ENCODE results near the gene PLA2G3.

PLA2G3 gene

DNA sequence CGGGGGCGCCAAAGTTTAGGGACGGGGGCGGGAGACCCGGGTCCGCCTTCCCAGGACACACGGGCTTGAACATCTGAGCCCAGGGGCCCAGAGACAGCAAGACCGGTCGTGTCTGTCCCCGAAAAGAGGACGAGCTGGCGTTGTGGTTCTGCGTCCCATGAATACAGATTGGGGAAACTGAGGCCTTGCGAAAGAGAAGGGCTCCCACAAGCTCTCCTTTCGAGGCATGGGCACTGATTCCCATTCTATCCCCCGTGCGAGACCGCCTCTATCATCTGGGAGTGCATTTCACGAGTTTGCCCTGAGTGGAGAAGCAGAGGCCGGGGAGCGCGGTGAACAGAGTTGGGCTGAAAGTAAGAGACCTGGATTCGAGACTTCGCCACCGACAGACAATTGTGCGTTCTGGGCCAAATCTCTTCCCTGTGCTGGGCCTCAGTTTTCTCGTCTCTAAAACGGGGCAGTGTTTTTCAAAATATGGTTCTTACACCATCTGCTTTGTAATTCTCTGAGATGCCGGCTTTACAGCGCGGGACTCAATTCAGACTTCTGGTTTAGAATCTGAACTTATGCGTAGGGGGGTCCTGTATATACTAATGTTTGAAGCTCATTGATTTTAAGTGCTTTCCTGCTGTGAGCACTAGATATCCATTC lies 20.1 kb upstream of the PLA2G3 start:
- Mint-ChIP-seq H3K4me1 (ENCODE audit: low read depth) (peaks cover 28% of the 10 kb centered on the region), H3K9me3 (no peaks in the 10 kb centered on the region), H3K36me3 (ENCODE audit: low read depth) (peaks cover 6% of the 10 kb centered on the region), H3K27ac (peak overlapping the region; percentile 98), H3K27me3 (ENCODE audit: low read depth) (peaks cover 13% of the 10 kb centered on the region), H3K4me3 (peak overlapping the region; percentile 100)

DNA sequence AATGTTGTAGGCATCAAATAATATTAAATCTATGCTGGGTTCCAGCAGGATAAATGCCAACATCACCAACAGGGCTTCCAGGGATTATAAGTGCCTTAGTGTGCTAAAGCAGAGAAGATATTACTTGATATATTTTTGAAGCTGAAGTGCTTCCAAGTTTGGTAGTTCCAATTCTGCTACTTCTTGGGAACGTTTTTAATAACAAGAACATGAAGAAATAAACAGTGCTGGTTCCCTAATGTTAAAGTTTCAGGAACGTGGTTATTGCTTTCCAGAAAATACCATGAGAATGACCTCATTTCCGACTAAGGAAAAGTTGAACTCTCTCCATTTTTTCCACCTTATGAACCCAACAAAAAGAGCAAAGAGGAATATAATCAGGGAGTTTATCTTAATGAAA lies 15.1 kb upstream of the PLA2G3 start:
- H3K9me3 Mint-ChIP-seq, result no peaks in the 10 kb centered on the region
- H3K27me3 Mint-ChIP-seq (ENCODE audit: low read depth), result peaks cover 13% of the 10 kb centered on the region
- no peak overlapping the region for H3K27ac Mint-ChIP-seq
- peaks cover 7% of the 10 kb centered on the region for H3K4me1 Mint-ChIP-seq (ENCODE audit: low read depth)
- no peak overlapping the region for H3K4me3 Mint-ChIP-seq
- peaks cover 2% of the 10 kb centered on the region for H3K36me3 Mint-ChIP-seq (ENCODE audit: low read depth)

GRCh38 chr22:31154975-31155374 lies 14.7 kb upstream of the PLA2G3 start:
- Mint-ChIP-seq H3K4me1 (ENCODE audit: low read depth) (peaks cover 6% of the 10 kb centered on the region), H3K36me3 (ENCODE audit: low read depth) (peaks cover under 1% of the 10 kb centered on the region), H3K27ac (no peak overlapping the region), H3K9me3 (no peaks in the 10 kb centered on the region), H3K4me3 (no peak overlapping the region), H3K27me3 (ENCODE audit: low read depth) (peaks cover 13% of the 10 kb centered on the region)

- H3K27ac Mint-ChIP-seq, result no peak overlapping the region
- no peaks in the 10 kb centered on the region for H3K9me3 Mint-ChIP-seq
Measured at GRCh38 chr22:31153357-31153756, 13.0 kb upstream of the PLA2G3 start.

DNA sequence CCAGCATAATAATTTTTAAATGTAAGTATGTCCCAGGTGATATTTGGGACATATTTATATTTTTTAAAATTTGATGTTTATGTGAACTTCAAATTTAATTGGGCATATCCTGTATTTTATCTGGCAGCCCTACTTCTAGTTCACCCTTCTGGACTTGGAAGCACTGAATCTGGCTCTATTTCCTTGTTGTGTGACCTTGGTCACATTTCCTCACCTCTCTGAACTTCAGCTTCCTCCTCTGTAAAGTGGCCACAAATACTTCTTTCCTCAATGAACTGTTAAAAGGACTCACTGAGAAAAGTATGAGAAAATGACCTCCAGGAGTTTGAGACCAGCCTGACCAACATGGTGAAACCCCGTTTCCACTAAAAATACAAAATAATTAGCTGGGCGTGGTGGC lies 11.6 kb upstream of the PLA2G3 start:
- H3K4me1 Mint-ChIP-seq (ENCODE audit: low read depth), result no peaks in the 10 kb centered on the region
- no peak overlapping the region for H3K4me3 Mint-ChIP-seq
- H3K27me3 Mint-ChIP-seq (ENCODE audit: low read depth), result peaks cover 3% of the 10 kb centered on the region
- H3K27ac Mint-ChIP-seq, result no peak overlapping the region
- peaks cover 3% of the 10 kb centered on the region for H3K9me3 Mint-ChIP-seq
- no peaks in the 10 kb centered on the region for H3K36me3 Mint-ChIP-seq (ENCODE audit: low read depth)

More at GRCh38 chr22:31153357-31153756, 13.0 kb upstream of the PLA2G3 start:
- peaks cover 3% of the 10 kb centered on the region for H3K27me3 Mint-ChIP-seq (ENCODE audit: low read depth)
- H3K36me3 Mint-ChIP-seq (ENCODE audit: low read depth), result no peaks in the 10 kb centered on the region
- H3K4me3 Mint-ChIP-seq, result no peak overlapping the region
- H3K4me1 Mint-ChIP-seq (ENCODE audit: low read depth), result no peaks in the 10 kb centered on the region

DNA sequence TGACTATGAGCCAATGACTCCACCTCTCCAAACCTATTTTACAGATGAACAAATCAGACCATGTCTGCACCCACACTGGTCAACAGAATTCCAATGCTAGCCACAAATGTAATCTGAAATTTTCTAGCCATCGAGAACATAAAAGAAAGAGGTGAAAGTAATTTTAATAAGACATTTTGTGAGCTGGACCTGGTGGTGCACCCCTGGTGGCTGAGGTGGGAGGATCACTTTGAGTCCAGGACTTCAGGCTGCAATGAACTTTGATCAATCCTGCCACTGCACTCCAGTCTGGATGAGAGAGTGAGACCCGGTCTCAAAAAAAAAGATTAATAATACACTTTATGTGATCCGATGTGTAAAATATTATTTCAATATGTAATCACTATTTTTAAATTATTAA lies 10.3 kb upstream of the PLA2G3 start:
- H3K4me3 Mint-ChIP-seq, result no peak overlapping the region
- H3K36me3 Mint-ChIP-seq (ENCODE audit: low read depth), result no peaks in the 10 kb centered on the region
- peaks cover 2% of the 10 kb centered on the region for H3K27me3 Mint-ChIP-seq (ENCODE audit: low read depth)
- H3K27ac Mint-ChIP-seq, result no peak overlapping the region
- no peaks in the 10 kb centered on the region for H3K4me1 Mint-ChIP-seq (ENCODE audit: low read depth)
- peaks cover 3% of the 10 kb centered on the region for H3K9me3 Mint-ChIP-seq

DNA sequence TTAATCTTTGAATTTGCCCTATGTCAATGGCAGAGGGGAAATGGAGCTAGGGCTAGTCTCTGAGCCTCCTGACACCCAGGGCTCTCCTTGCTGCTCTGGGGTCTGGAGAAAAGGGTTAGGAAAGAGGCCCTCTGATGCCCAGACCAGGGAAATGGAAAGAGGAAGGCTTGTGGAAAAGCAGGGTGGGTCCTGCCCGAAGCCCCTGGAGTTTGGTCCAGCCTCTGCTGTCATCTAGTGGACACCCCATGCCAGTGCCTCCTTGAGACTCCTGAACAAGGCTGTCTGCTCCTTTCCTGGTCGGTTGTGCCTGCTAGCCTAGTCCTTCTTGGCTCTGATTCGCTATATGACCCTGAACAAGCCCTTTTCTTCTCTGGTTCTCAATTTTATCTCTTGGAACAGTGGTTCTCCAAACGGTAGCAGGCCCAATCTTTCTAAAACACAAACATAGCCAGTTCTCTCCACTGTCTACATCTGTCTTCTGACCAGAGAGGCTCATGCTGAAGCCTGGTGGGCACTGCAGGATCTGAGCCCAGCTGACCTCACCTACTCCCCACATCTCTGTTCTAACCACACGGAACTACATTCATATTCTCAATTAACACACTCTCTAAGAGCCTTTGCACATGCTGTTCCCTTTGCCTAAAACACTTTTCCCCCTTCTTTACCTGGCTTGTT lies 8.8 kb upstream of the PLA2G3 start:
- Mint-ChIP-seq H3K9me3 (peaks cover 3% of the 10 kb centered on the region), H3K4me1 (ENCODE audit: low read depth) (peaks cover 3% of the 10 kb centered on the region), H3K4me3 (no peak overlapping the region), H3K27ac (no peak overlapping the region), H3K27me3 (ENCODE audit: low read depth) (no peaks in the 10 kb centered on the region), H3K36me3 (ENCODE audit: low read depth) (no peaks in the 10 kb centered on the region)

- H3K9me3 Mint-ChIP-seq, result peaks cover 3% of the 10 kb centered on the region
- H3K36me3 Mint-ChIP-seq (ENCODE audit: low read depth), result no peaks in the 10 kb centered on the region
- peaks cover 8% of the 10 kb centered on the region for H3K4me1 Mint-ChIP-seq (ENCODE audit: low read depth)
- no peak overlapping the region for H3K4me3 Mint-ChIP-seq
- no peak overlapping the region for H3K27ac Mint-ChIP-seq
- no peaks in the 10 kb centered on the region for H3K27me3 Mint-ChIP-seq (ENCODE audit: low read depth)
Measured at GRCh38 chr22:31148488-31148887, 8.2 kb upstream of the PLA2G3 start.

DNA sequence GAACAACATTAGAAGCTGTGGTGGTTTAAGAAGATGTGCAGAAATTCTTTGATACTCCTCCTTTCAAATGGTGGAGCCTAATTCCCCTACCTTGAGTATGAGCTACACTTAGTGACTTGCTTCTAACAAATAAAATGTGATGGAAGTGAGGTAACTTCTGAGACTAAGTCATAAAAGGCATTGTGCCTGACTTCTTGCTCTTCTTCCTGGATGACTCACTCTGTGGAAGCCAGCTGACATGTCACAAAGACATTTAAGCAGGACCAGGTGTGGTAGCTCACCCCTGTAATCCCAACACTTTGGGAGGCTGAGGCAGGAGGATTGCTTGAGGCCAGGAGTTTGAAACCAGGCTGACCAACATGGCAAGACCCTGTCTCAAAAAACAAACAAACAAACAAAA lies 3.9 kb upstream of the PLA2G3 start:
- peaks cover 11% of the 10 kb centered on the region for H3K4me1 Mint-ChIP-seq (ENCODE audit: low read depth)
- no peak overlapping the region for H3K27ac Mint-ChIP-seq
- no peaks in the 10 kb centered on the region for H3K27me3 Mint-ChIP-seq (ENCODE audit: low read depth)
- peaks cover 3% of the 10 kb centered on the region for H3K9me3 Mint-ChIP-seq
- no peak overlapping the region for H3K4me3 Mint-ChIP-seq
- H3K36me3 Mint-ChIP-seq (ENCODE audit: low read depth), result no peaks in the 10 kb centered on the region

DNA sequence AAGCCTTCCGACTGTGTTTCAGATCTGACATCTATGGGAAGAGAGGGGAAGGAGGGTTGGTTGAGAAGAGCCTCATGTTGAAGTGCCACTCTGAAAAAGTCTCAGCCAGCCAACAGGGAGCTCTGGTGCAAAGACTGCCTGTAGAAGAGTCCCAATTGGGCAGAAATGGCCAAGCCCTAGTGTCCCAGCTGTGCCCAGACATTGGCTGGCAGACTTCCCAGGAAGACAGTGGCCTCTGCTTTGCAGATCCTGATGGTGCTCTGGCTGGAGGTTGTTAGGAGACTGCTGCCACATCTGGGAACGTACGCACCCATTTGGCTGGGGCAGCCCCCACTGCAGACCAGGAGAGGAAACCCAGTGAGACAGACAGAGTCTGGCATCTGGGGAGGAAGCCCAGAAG lies 3.2 kb upstream of the PLA2G3 start:
- Mint-ChIP-seq H3K9me3 (peaks cover 3% of the 10 kb centered on the region), H3K27ac (no peak overlapping the region), H3K27me3 (ENCODE audit: low read depth) (no peaks in the 10 kb centered on the region), H3K4me1 (ENCODE audit: low read depth) (peaks cover 11% of the 10 kb centered on the region), H3K36me3 (ENCODE audit: low read depth) (no peaks in the 10 kb centered on the region), H3K4me3 (no peak overlapping the region)

- peaks cover 11% of the 10 kb centered on the region for H3K4me1 Mint-ChIP-seq (ENCODE audit: low read depth)
- H3K4me3 Mint-ChIP-seq, result no peak overlapping the region
- peaks cover 3% of the 10 kb centered on the region for H3K9me3 Mint-ChIP-seq
- no peaks in the 10 kb centered on the region for H3K27me3 Mint-ChIP-seq (ENCODE audit: low read depth)
- no peak overlapping the region for H3K27ac Mint-ChIP-seq
- H3K36me3 Mint-ChIP-seq (ENCODE audit: low read depth), result no peaks in the 10 kb centered on the region
Measured at GRCh38 chr22:31143038-31143437, 2.7 kb upstream of the PLA2G3 start.

DNA sequence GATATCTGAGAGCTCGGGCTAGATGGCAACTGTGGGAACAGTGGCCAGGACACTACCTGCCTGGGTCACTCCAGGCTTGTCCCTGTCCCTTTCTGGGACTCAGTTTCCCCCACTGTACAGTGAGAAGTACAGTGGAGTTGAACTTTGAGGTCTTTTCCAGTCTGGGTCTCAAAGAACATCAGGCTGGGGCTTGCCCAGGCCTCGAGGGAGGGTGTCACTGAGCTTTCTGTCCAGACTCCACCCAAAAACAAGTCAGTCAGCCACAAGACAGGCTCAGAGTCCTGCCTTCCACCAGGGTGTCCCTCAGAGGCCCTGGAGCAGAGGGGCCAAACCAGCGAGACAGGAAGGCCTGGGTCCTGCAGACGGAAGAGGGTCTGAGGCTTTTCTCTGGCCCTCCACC lies 2.0 kb upstream of the PLA2G3 start:
- Mint-ChIP-seq H3K27ac (no peak overlapping the region), H3K9me3 (peaks cover 3% of the 10 kb centered on the region), H3K4me1 (ENCODE audit: low read depth) (peaks cover 11% of the 10 kb centered on the region), H3K36me3 (ENCODE audit: low read depth) (no peaks in the 10 kb centered on the region), H3K27me3 (ENCODE audit: low read depth) (no peaks in the 10 kb centered on the region), H3K4me3 (no peak overlapping the region)

GRCh38 chr22:31141551-31141950 lies 1.2 kb upstream of the PLA2G3 start:
- Mint-ChIP-seq H3K9me3 (no peaks in the 10 kb centered on the region), H3K27me3 (ENCODE audit: low read depth) (no peaks in the 10 kb centered on the region), H3K27ac (no peak overlapping the region)

GRCh38 chr22:31140746-31141145 lies 438 bp upstream of the PLA2G3 start:
- no peaks in the 10 kb centered on the region for H3K9me3 Mint-ChIP-seq
- H3K4me1 Mint-ChIP-seq (ENCODE audit: low read depth), result peaks cover 11% of the 10 kb centered on the region
- H3K36me3 Mint-ChIP-seq (ENCODE audit: low read depth), result no peaks in the 10 kb centered on the region
- no peaks in the 10 kb centered on the region for H3K27me3 Mint-ChIP-seq (ENCODE audit: low read depth)
- no peak overlapping the region for H3K27ac Mint-ChIP-seq
- H3K4me3 Mint-ChIP-seq, result no peak overlapping the region

More at GRCh38 chr22:31141551-31141950, 1.2 kb upstream of the PLA2G3 start:
- H3K36me3 Mint-ChIP-seq (ENCODE audit: low read depth), result no peaks in the 10 kb centered on the region
- H3K4me1 Mint-ChIP-seq (ENCODE audit: low read depth), result peaks cover 11% of the 10 kb centered on the region
- no peak overlapping the region for H3K4me3 Mint-ChIP-seq

- no peak overlapping the region for H3K4me3 Mint-ChIP-seq
- H3K27ac Mint-ChIP-seq, result no peak overlapping the region
- H3K9me3 Mint-ChIP-seq, result no peaks in the 10 kb centered on the region
- no peaks in the 10 kb centered on the region for H3K27me3 Mint-ChIP-seq (ENCODE audit: low read depth)
- peaks cover 8% of the 10 kb centered on the region for H3K4me1 Mint-ChIP-seq (ENCODE audit: low read depth)
- H3K36me3 Mint-ChIP-seq (ENCODE audit: low read depth), result no peaks in the 10 kb centered on the region
Measured at GRCh38 chr22:31139066-31139465, 1.2 kb downstream of the PLA2G3 start.

Data from T-helper 1 cell treated with Interleukin-12 subunit alpha and Interleukin-12 subunit beta and Interleukin-4 antibody, amounts not matched to agents 30 μg/mL and 1 μg/mL, for 36 hours (primary cell).